Stimulated activated CD4-positive, alpha-beta T cell treated with anti-CD3 and anti-CD28 coated beads, Interleukin-4, amount 100 ng/mL, for 1 hour (primary cell): Measurements from ENCODE around the gene AMY2A.
"Not testable (repeated sequence)": the region's sequence is repeated elsewhere in the genome, so short reads cannot be mapped to it uniquely, and the experiment has no call there.

Source experiments
- DNase-seq: peaks from one replicate; pipeline ENCODE4 v3.0.0-alpha.2; 2020

Gene AMY2A

GRCh38 chr1:103616994-103617477 lies at the start of gene AMY2A:
Gene AMY2A, plus strand, starts transcription at chr1:103617427. Its CDS starts 14 bp downstream, at chr1:103617441.
- DNase-seq: not testable (repeated sequence)

GRCh38 chr1:103569493-103569892 lies 47.7 kb upstream of the AMY2A start:
- no peak for DNase-seq

- DNase-seq: not testable (repeated sequence)
Observed at GRCh38 chr1:103571289-103571688, 45.9 kb upstream of the AMY2A start, which contains the start of gene AMY2B. Gene AMY2B, plus strand, starts transcription at chr1:103571589. Its CDS starts 14 bp downstream, at chr1:103571603.

DNA sequence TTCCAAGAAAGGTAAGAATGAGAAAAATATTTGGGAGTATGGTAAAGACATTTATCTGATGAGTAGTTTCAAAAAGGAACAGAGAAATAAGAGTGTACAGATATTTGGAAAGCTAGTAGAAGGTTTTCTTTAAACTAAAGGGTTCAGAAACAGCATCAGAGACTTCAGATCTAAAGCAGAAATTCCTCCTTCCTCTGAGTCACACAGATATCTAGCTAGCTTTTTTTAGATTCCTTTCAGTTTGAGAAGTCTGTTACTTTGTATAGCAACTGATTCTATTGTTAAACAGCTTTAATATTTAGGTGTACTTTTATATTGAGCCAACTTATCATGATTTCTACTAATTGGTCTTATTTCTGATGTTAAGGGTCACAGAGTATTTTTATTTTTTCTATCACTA lies 41.2 kb upstream of the AMY2A start:
- no peak for DNase-seq

- DNase-seq: not testable (repeated sequence)
Observed at GRCh38 chr1:103576784-103577183, 40.4 kb upstream of the AMY2A start.

DNA sequence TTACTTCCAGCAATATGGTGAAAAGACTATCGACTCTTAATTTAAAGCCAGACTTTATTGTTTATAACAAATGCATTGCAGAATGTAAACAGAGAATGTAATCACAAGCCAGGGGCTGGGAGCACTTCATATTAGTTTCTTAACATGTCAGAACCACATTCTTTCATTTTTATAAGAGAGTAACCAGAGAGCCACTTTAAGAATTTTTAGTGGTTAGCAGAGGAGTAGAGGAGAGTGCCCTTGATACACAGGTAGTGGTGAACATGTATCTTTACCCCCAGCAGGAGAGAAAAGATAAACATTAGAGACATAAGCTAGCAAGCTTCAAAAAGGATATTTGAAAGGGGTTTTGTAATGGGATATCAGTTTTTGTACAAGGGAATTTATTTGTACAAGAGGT lies 34.8 kb upstream of the AMY2A start:
- DNase-seq: no peak

DNA sequence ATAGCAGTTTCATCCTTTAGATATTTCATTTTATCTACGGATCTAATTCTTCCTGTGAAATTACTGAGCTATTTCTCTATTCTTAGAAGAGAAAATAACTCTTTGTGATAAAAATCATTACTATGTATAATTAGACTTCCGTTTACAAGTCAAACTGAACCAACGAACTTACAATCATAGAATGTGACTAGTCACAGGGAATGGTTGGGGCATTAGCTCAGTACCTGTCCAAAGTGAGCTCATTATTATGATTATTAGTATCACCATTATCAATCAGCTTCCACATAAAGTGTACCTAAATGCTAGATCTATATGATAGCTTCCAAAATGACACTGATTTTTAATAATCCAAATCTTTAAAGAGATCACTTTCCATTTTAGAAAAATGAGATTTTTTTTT lies 33.3 kb upstream of the AMY2A start:
- no peak for DNase-seq

- no peak for DNase-seq
Observed at GRCh38 chr1:103584537-103584936, 32.7 kb upstream of the AMY2A start.

GRCh38 chr1:103602740-103603139 lies 14.5 kb upstream of the AMY2A start:
- DNase-seq: not testable (repeated sequence)

DNA sequence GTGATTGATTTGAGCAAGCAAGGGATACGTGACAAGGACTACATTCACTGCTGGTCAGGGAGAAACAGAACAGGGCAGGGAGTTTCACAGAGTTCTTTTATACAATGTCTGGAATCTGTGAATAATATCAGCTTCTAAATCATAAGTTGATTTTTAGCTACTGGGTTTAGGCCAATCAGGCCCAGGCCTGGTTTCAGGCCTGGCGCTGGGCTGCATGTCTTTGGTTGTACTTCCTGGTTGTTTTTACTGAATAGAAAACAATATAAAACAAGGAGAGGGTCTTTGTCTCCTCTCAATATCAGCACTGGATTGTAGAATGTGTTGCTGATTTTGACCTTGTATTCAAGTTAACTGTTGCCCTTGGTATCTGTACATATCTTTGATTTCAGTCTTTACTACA lies 865 bp upstream of the AMY2A start:
- no peak for DNase-seq

DNA sequence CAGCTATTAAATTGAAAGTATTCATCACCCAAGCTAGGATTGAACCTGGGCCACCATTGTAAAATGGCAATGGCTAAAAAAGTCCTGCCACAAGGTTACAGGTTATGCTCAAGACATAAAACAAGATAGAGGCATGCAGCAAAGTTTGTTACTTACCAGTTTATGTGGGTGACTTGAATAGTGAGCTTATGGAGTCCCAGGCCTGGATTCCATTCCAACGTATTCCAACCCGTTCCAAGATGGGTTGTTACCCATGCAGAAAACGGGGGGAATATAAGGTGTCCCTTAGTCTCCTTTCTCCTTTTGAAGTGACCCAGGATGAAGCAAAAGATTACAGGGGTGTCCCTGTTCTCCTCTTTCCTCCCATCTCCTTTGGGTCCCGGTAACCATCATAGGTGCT lies 10.2 kb downstream of the AMY2A start:
- not testable (repeated sequence) for DNase-seq

GRCh38 chr1:103641194-103641593 lies 24.0 kb downstream of the AMY2A start:
- DNase-seq: not testable (repeated sequence)

- DNase-seq: not testable (repeated sequence)
Observed at GRCh38 chr1:103643908-103644307, 26.7 kb downstream of the AMY2A start.

DNA sequence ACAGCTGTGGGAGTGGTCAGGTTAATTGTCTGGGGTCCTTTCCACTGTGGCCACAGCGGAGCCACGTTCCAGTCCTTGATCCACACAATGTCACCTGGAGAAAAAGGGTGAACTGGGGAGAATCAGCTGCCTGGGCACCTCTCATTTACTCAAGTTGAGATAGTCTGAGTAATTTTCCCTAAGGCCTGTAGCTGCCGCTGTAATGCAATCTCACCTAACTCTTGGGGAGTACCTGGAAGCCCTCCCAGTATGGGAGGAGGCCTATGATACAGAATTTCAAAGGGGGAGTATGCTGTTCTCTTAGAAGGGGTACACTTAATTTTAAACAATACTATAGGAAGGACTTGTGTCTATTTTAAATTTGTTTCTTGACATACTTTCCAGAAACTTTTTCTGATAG lies 33.1 kb downstream of the AMY2A start:
- not testable (repeated sequence) for DNase-seq

DNA sequence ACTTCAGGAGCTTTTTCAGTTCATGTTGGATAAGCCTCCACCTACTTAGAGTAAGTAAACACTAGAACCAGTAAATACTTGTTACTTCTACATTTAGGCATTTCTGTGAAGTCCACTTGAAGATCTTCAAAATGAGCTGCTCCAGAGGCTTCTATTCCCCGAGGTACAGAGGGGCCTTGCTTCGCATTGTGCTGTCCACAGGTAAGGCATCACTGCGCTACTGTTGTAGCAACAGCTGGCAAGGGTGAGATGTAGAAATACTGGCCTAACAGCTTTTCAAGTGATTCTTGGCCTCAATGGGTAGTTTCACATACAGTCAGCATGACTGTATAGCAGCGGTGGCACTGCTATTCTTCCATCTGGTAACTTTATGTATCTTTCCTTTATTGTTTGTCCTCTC lies 33.7 kb downstream of the AMY2A start:
- DNase-seq: not testable (repeated sequence)

DNA sequence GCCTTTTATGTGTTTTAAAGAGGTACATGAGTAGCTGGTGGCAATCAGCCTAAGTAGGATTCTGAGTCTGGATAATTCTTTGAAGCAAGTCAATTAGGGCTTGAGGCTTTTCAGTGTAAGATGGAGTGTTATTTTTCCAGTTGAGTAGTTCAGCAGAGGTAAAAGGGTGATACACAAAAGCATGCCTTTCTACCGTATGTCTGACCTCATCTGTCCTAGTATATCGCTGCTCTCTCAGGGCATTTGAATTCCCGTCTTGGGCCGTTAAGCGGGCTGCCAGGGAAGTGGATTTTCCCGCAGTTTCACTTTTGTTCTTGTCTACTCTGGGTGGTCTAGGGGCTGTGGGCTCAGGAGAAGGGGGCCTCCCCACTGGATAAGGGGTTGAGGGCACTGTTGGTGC lies 36.9 kb downstream of the AMY2A start:
- DNase-seq: not testable (repeated sequence)

- not testable (repeated sequence) for DNase-seq
Observed at GRCh38 chr1:103655460-103655859, 38.2 kb downstream of the AMY2A start, which contains the start of gene AMY1A. Gene AMY1A, plus strand, starts transcription at chr1:103655760. Its CDS starts 571 bp downstream, at chr1:103656331.
